Smooth muscle cell (in vitro differentiated cells): Measurements from ENCODE around the gene SLC24A1. TPM values are rescaled to one million over a fixed set of nuclear protein-coding genes. Genes with fewer than 3 reads are reported as not detected.

Source experiments
- DNase-seq: peaks from one replicate; lab custom pipeline; 2025; ENCODE audit not compliant: unreplicated experiment; lab: John Stamatoyannopoulos, UW
- H2AFZ ChIP-seq: fragments of 200-600 bp; sonication (generic); 2 replicates; pipeline ENCODE4 v1.6.0; 2016; ENCODE audit warnings: antibody characterized with exemption, low read depth, mild to moderate bottlenecking
- H3F3A ChIP-seq: fragments of 200-600 bp; sonication (generic); 2 replicates; pipeline ENCODE4 v1.6.0; 2017; ENCODE audit warnings: antibody characterized with exemption, low read depth
- H3K27ac ChIP-seq: fragments of 200-600 bp; sonication (generic); 2 replicates; pipeline ENCODE4 v1.5.1; 2016; ENCODE audit warnings: low read depth, mild to moderate bottlenecking
- H3K27me3 ChIP-seq: fragments of 200-600 bp; sonication (generic); 2 replicates; pipeline ENCODE4 v1.6.1; 2016; ENCODE audit warnings: low read depth, mild to moderate bottlenecking
- H3K36me3 ChIP-seq: fragments of 200-600 bp; sonication (generic); 2 replicates; pipeline ENCODE4 v1.5.1; 2016; ENCODE audit warnings: low read depth
- H3K4me1 ChIP-seq: fragments of 200-600 bp; sonication (generic); 2 replicates; pipeline ENCODE4 v1.5.1; 2016; ENCODE audit warnings: low read depth
- H3K4me2 ChIP-seq: fragments of 200-600 bp; sonication (generic); 2 replicates; pipeline ENCODE4 v1.6.0; 2016; ENCODE audit warnings: mild to moderate bottlenecking
- H3K4me3 ChIP-seq: fragments of 200-600 bp; sonication (generic); 2 replicates; pipeline ENCODE4 v1.5.1; 2016; ENCODE audit warnings: mild to moderate bottlenecking
- H3K79me2 ChIP-seq: fragments of 200-600 bp; sonication (generic); 2 replicates; pipeline ENCODE4 v1.6.0; 2016; ENCODE audit warnings: low read depth, mild to moderate bottlenecking
- H3K9ac ChIP-seq: fragments of 200-600 bp; sonication (generic); 2 replicates; pipeline ENCODE4 v1.6.0; 2016; ENCODE audit warnings: low read depth
- H3K9me3 ChIP-seq: fragments of 200-600 bp; sonication (generic); replicated peaks from 2 replicates; pipeline ENCODE4 v1.5.1; 2016; ENCODE audit warnings: low read depth
- H4K20me1 ChIP-seq: fragments of 200-600 bp; sonication (generic); 2 replicates; pipeline ENCODE4 v1.6.0; 2016; ENCODE audit warnings: low read depth
- WGBS: methylation state at CpG from one replicate; pipeline ENCODE4 v1.1.7; 2016; ENCODE audit warnings: low lambda C conversion rate; 5-methylcytosine and 5-hydroxymethylcytosine counted together
- polyA plus RNA-seq: library from polyadenylated mRNA; unstranded; fragments of >200 nt; fragmentation: Nextera tagmentation; extraction: Ambion mirVana; gene quantifications from 2 replicates; pipeline ENCODE4 v1.2.1, GENCODE V29; 2016
- total RNA-seq: library from RNA; depleted of rRNA; stranded (reverse); fragments of >200 nt; gene quantifications from 2 replicates; pipeline ENCODE4 v1.2.3, GENCODE V29; 2014
- TF ChIP-seq, protein P1 (sequence below): fragments of 200-600 bp; sonication (generic); IDR thresholded peaks from 2 replicates; pipeline ENCODE4 v1.5.1; 2017; ENCODE audit warnings: borderline replicate concordance, mild to moderate bottlenecking, antibody characterized with exemption; ENCODE audit not compliant: insufficient read depth, poor library complexity, severe bottlenecking

The SLC24A1 gene
- total and polyA plus RNA-seq, 2 experiments from 2014 or later, result 1.3 to 2.8 TPM

DNA sequence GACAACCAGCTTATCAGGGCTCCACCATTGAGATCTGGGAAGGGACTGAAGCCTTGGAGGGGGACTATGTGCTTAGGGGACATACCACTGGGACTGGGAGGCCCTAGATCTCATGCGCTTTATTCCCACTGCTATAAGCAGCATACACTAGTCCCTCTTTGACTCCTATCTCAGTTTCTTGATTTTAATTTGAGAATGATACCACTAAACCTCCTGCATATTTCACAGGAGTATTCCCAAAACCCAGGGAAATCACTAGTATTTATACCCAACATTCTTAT is 29.2 kb downstream of the SLC24A1 start:
- Histone ChIP-seq H4K20me1 (no peaks in the 10 kb centered on the region), H3K27ac (no peak overlapping the region), H3K36me3 (no peaks in the 10 kb centered on the region), H3F3A (no peaks in the 10 kb centered on the region), H3K79me2 (no peaks in the 10 kb centered on the region), H3K4me3 (no peak overlapping the region), H3K9ac (no peak overlapping the region), H3K4me2 (no peak overlapping the region), H3K27me3 (no peaks in the 10 kb centered on the region), H2AFZ (no peak overlapping the region), H3K4me1 (no peaks in the 10 kb centered on the region), H3K9me3 (no peaks in the 10 kb centered on the region)
- 100% methylated on average over 1 of the region's 1 CpG for WGBS
- DNase-seq, result no peak
- TF ChIP-seq, protein P1, sequence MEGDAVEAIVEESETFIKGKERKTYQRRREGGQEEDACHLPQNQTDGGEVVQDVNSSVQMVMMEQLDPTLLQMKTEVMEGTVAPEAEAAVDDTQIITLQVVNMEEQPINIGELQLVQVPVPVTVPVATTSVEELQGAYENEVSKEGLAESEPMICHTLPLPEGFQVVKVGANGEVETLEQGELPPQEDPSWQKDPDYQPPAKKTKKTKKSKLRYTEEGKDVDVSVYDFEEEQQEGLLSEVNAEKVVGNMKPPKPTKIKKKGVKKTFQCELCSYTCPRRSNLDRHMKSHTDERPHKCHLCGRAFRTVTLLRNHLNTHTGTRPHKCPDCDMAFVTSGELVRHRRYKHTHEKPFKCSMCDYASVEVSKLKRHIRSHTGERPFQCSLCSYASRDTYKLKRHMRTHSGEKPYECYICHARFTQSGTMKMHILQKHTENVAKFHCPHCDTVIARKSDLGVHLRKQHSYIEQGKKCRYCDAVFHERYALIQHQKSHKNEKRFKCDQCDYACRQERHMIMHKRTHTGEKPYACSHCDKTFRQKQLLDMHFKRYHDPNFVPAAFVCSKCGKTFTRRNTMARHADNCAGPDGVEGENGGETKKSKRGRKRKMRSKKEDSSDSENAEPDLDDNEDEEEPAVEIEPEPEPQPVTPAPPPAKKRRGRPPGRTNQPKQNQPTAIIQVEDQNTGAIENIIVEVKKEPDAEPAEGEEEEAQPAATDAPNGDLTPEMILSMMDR, result no peak

DNA sequence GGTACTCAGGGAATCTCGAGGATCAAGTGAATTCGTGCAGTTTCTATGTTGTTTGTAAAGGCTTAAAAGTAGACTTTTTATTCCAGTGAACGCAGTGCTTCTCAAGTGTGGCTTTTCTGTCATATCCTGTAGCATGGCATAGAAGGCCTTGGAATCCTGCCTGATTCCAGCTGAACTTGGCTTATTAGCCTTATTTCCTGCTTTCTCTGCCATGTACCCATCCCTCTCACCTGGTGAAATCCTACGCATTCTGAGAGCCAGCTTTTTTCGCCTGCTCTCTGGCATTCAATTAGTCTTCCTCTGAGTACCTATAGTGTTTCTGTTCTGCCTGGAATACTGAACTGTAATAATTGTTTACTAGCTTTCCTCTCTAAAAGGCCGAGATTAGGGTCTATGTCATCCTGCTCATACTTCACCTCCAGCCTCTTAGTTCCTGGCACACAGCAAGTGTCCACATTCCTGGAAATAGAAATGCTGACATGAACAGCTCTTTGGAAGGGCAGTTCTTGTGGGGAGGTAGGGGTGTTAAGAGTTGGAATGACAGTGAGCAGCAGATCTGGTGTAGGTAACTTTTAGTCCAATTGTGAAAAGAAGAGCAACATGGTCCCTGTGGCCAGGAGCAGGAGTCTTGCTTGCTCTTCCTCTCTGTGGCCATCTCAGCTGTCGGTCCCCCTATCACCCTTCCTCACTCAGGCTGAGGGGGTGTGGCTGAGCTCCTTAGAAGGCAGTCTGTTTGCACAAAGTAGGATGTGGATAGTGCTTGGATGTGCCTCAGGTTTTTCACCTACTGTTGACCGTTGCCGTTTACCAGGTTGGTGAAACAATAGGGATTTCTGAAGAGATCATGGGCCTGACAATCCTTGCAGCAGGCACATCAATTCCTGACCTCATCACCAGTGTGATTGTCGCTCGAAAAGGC is 30.4 kb downstream of the SLC24A1 start:
- Histone ChIP-seq H3K4me3 (no peak overlapping the region), H4K20me1 (no peaks in the 10 kb centered on the region), H3K36me3 (no peaks in the 10 kb centered on the region), H3K9ac (no peak overlapping the region), H3K27me3 (no peaks in the 10 kb centered on the region), H3K4me1 (no peaks in the 10 kb centered on the region), H3K79me2 (no peaks in the 10 kb centered on the region), H3K9me3 (no peaks in the 10 kb centered on the region), H3K4me2 (no peak overlapping the region), H3K27ac (no peak overlapping the region), H3F3A (no peaks in the 10 kb centered on the region), H2AFZ (no peak overlapping the region)
- no peak for DNase-seq
- TF ChIP-seq, protein P1, result no peak
- WGBS, result 88% methylated on average over 11 of the region's 11 CpGs

DNA sequence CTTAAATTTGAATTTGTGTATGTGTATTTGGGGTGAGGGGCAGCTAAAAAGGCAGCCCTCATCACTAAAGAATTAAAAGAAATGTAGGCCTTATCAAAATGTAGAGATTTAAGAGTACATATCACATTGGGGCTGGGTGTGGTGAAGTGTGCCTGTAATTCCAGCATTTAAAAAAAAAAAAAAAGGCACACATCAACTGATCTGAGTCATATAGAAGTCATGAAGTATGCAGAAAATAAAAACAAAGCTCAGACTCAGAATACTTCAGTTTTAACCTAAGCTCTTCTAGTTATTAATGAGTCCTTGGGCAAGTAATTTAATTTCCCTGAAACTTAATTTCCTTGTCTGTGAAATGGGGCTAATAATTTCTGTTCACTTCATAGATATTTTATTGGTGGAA is 31.6 kb downstream of the SLC24A1 start:
- H3K27ac ChIP-seq, result no peak overlapping the region
- no peak overlapping the region for H2AFZ ChIP-seq
- TF ChIP-seq, protein P1, result no peak
- H3K36me3 ChIP-seq, result no peaks in the 10 kb centered on the region
- no peaks in the 10 kb centered on the region for H3K9me3 ChIP-seq
- H3K4me3 ChIP-seq, result no peak overlapping the region
- DNase-seq, result no peak
- no peaks in the 10 kb centered on the region for H3K79me2 ChIP-seq
- no peaks in the 10 kb centered on the region for H3K4me1 ChIP-seq
- no peaks in the 10 kb centered on the region for H3K27me3 ChIP-seq
- H4K20me1 ChIP-seq, result no peaks in the 10 kb centered on the region
- H3F3A ChIP-seq, result no peaks in the 10 kb centered on the region
- no peak overlapping the region for H3K4me2 ChIP-seq
- H3K9ac ChIP-seq, result no peak overlapping the region

DNA sequence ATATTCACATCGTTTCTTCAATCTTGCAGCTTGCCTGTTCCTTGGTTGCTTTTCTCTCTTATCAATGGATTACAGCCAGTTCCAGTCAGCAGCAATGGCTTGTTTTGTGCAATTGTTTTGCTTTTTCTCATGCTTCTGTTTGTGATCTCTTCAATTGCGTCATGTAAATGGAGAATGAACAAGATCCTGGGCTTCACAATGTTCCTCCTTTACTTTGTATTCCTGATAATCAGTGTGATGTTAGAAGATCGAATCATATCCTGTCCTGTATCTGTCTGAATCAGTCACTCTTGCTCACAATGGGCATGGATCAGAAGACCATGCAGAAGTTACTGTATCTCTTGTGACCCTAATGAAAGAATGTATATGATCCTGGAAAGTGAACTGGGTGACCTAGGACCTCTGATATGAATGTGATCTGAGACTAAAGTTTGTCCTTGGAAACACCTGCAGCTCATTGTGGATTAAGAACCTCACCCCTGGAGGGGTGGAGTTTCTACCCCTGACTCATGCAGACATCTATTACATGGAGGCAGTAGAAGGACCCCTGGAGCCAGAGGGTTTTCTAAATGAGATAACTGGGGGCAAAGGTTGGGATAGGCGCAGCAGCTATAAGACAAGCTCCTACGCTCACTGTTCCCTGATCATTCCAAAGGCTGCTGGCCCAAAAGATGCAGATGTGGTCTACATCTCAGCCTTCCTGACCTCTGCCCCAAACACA is 32.2 kb downstream of the SLC24A1 start:
- no peak for DNase-seq
- WGBS, result 91% methylated on average over 5 of the region's 5 CpGs

More for the DNA sequence above, 32.2 kb downstream of the SLC24A1 start:
- H3K27me3 ChIP-seq, result no peaks in the 10 kb centered on the region
- H3F3A ChIP-seq, result no peaks in the 10 kb centered on the region
- no peak overlapping the region for H2AFZ ChIP-seq
- no peaks in the 10 kb centered on the region for H3K79me2 ChIP-seq
- no peaks in the 10 kb centered on the region for H3K36me3 ChIP-seq
- no peak overlapping the region for H3K4me3 ChIP-seq
- H4K20me1 ChIP-seq, result no peaks in the 10 kb centered on the region
- H3K9me3 ChIP-seq, result no peaks in the 10 kb centered on the region
- no peaks in the 10 kb centered on the region for H3K4me1 ChIP-seq
- TF ChIP-seq, protein P1, result no peak
- H3K4me2 ChIP-seq, result no peak overlapping the region
- no peak overlapping the region for H3K9ac ChIP-seq
- H3K27ac ChIP-seq, result no peak overlapping the region
